Upper lobe of left lung (tissue), 4 donors: ENCODE results near the gene BRI3BP.

Experiments used
- CTCF ChIP-seq, 6 experiments: fragments of 450-650 bp in 4 of 6; fragments of 200-600 bp in 2 of 6; sonication (generic) in 2 of 6; IDR thresholded peaks; one replicate each; pipeline ENCODE4 v1.5.1; 2016 to 2019; ENCODE audit warnings: antibody characterized with exemption in 6 of 6
- EP300 ChIP-seq, 4 donors: sonication (generic); formaldehyde crosslinking; IDR thresholded peaks; one replicate each; pipeline ENCODE4 v1.5.1; 2017; ENCODE audit warnings: antibody characterized with exemption in 4 of 4, control low read depth in 2 of 4
- POLR2A ChIP-seq, 4 donors: fragments of 450-650 bp; IDR thresholded peaks; one replicate each; pipeline ENCODE4 v1.5.1; 2016 to 2017; ENCODE audit warnings: antibody characterized with exemption in 4 of 4, mild to moderate bottlenecking in 2 of 4
- POLR2AphosphoS5 ChIP-seq, 2 donors: sonication (generic); formaldehyde crosslinking; IDR thresholded peaks; one replicate each; pipeline ENCODE4 v1.5.1; 2017; ENCODE audit warnings: antibody characterized with exemption in 2 of 2

GRCh38 chr12:125076103-125076502, 82.7 kb downstream of the BRI3BP start:
- TF ChIP-seq CTCF (IDR thresholded peaks at IDR 0.05) (no peak), POLR2AphosphoS5 (IDR thresholded peaks at IDR 0.05) (no peak), POLR2A (IDR thresholded peaks at IDR 0.05) (no peak), EP300 (IDR thresholded peaks at IDR 0.05) (no peak)
